IMR-90 (cell line): Measurements from ENCODE around the gene SNRNP27. TPM values are rescaled to one million over a fixed set of nuclear protein-coding genes. Genes with fewer than 3 reads are reported as not detected.
A peak's percentile ranks its signal among the peaks of the same experiment; 100 is the strongest.

Experiments
- ATAC-seq: fragments of 200-7000 bp; cut with Tn5 transposase; 2 replicates; pipeline ENCODE4 v1.9.1; 2020; ENCODE audit warnings: low read depth, mild to moderate bottlenecking, moderate library complexity
- BruUV-seq: library from RNA; stranded (reverse); fragments of 400-500 nt; replicated peaks from 2 replicates; lab custom pipeline; 2021; lab: Mats Ljungman, UMichigan
- CTCF ChIA-PET: fragments of 300-600 bp; formaldehyde crosslinking; extraction: SDS; loops from one replicate; lab custom pipeline; 2021; ENCODE audit warnings: antibody characterized with exemption; lab: Yijun Ruan, JAX
- POLR2A ChIA-PET: fragments of 300-600 bp; sonication (Branson Sonifier 250); formaldehyde crosslinking; loops from one replicate; lab custom pipeline; 2022; ENCODE audit warnings: antibody characterized with exemption; ENCODE audit not compliant: unreplicated experiment; lab: Charles Lee
- DNase-seq: peaks from one replicate; pipeline ENCODE4 v3.0.0; 2013
- H2AFZ ChIP-seq: replicated peaks from 2 replicates; pipeline ENCODE3; 2013; ENCODE audit warnings: low read length, mild to moderate bottlenecking; ENCODE audit not compliant: poor library complexity
- H2AK5ac ChIP-seq: 2 replicates; pipeline ENCODE4 v1.6.1; 2013; ENCODE audit warnings: low read depth, low read length, inconsistent platforms
- H2AK9ac ChIP-seq: replicated peaks from 2 replicates; pipeline ENCODE3; 2013; ENCODE audit warnings: mild to moderate bottlenecking, low read depth, low read length, moderate library complexity; ENCODE audit not compliant: poor library complexity
- H2BK120ac ChIP-seq: 2 replicates; pipeline ENCODE4 v1.6.1; 2013; ENCODE audit warnings: low read depth, low read length, inconsistent platforms
- H2BK15ac ChIP-seq: 3 replicates; pipeline ENCODE4 v1.6.1; 2013; ENCODE audit warnings: low read depth, low read length, inconsistent platforms
- H2BK20ac ChIP-seq: 2 replicates; pipeline ENCODE4 v1.6.1; 2013; ENCODE audit warnings: low read depth, mild to moderate bottlenecking, inconsistent platforms, low read length, moderate library complexity
- H2BK5ac ChIP-seq: 2 replicates; pipeline ENCODE4 v1.6.1; 2013; ENCODE audit warnings: mild to moderate bottlenecking, low read depth, low read length, inconsistent platforms; ENCODE audit not compliant: poor library complexity, severe bottlenecking
- H3K14ac ChIP-seq: replicated peaks from 2 replicates; pipeline ENCODE4 v1.6.1; 2013; ENCODE audit warnings: low read depth, low read length, inconsistent platforms
- H3K18ac ChIP-seq: 2 replicates; pipeline ENCODE4 v1.6.1; 2013; ENCODE audit warnings: low read depth, low read length, control low read depth
- H3K23ac ChIP-seq: 2 replicates; pipeline ENCODE4 v1.6.1; 2013; ENCODE audit warnings: low read depth, low read length, inconsistent platforms
- H3K27ac ChIP-seq: 2 replicates; pipeline ENCODE4 v1.5.1; 2013; ENCODE audit warnings: mild to moderate bottlenecking, control low read depth, low read length; ENCODE audit not compliant: insufficient read depth
- H3K27me3 ChIP-seq: 2 replicates; pipeline ENCODE4 v1.6.1; 2013; ENCODE audit warnings: low read length; ENCODE audit not compliant: control insufficient read depth, insufficient read depth
- H3K36me3 ChIP-seq: 2 replicates; pipeline ENCODE4 v1.6.1; 2013; ENCODE audit warnings: low read length, mixed read lengths; ENCODE audit not compliant: control insufficient read depth, insufficient read depth
- H3K4ac ChIP-seq: 2 replicates; pipeline ENCODE4 v1.6.1; 2013; ENCODE audit warnings: low read depth, low read length, inconsistent platforms
- H3K4me1 ChIP-seq: 2 replicates; pipeline ENCODE4 v1.6.1; 2013; ENCODE audit warnings: low read length, mixed read lengths; ENCODE audit not compliant: control insufficient read depth, insufficient read depth
- H3K4me2 ChIP-seq: 2 replicates; pipeline ENCODE4 v1.6.1; 2013; ENCODE audit warnings: low read depth, mild to moderate bottlenecking, control low read depth, low read length, moderate library complexity
- H3K4me3 ChIP-seq: 2 replicates; pipeline ENCODE4 v1.5.1; 2013; ENCODE audit warnings: low read depth, mild to moderate bottlenecking, control low read depth, low read length, moderate library complexity; ENCODE audit not compliant: insufficient read depth
- H3K56ac ChIP-seq: 2 replicates; pipeline ENCODE4 v1.6.1; 2013; ENCODE audit warnings: low read length, inconsistent platforms; ENCODE audit not compliant: insufficient read depth; ENCODE audit errors: extremely low read depth
- H3K79me1 ChIP-seq, 2 experiments: 2 replicates each; pipeline ENCODE4 v1.6.1; 2013; ENCODE audit warnings: low read length in 2 of 2, inconsistent platforms in 1 of 2, low read depth in 1 of 2
- H3K9ac ChIP-seq: 2 replicates; pipeline ENCODE4 v1.6.1; 2013; ENCODE audit warnings: low read depth, low read length, control low read depth
- H3K9me1 ChIP-seq: 2 replicates; pipeline ENCODE4 v1.6.1; 2013; ENCODE audit warnings: low read length, inconsistent platforms; ENCODE audit not compliant: insufficient read depth
- H3K9me3 ChIP-seq: 2 replicates; pipeline ENCODE4 v1.6.1; 2013; ENCODE audit warnings: low read length; ENCODE audit not compliant: control insufficient read depth, insufficient read depth
- H4K20me1 ChIP-seq: 2 replicates; pipeline ENCODE4 v1.6.1; 2013; ENCODE audit warnings: low read length, inconsistent platforms; ENCODE audit not compliant: insufficient read depth
- H4K5ac ChIP-seq: 2 replicates; pipeline ENCODE4 v1.6.1; 2013; ENCODE audit warnings: mild to moderate bottlenecking, low read depth, low read length, control low read depth
- H4K8ac ChIP-seq, 2 experiments: 2 replicates each; pipeline ENCODE4 v1.6.1; 2013; ENCODE audit warnings: low read depth in 2 of 2, low read length in 2 of 2, control low read depth in 1 of 2, inconsistent platforms in 1 of 2
- H4K91ac ChIP-seq: 2 replicates; pipeline ENCODE4 v1.6.1; 2013; ENCODE audit warnings: low read depth, low read length, inconsistent platforms; ENCODE audit not compliant: insufficient read depth
- CEBPB ChIP-seq: IDR thresholded peaks from 2 replicates; pipeline ENCODE4 v1.6.1; 2012; ENCODE audit warnings: low read depth, low read length, improper control_type of control experiment
- CHD1 ChIP-seq: IDR thresholded peaks from 2 replicates; pipeline ENCODE4 v1.6.1; 2012; ENCODE audit warnings: low read depth, low read length, improper control_type of control experiment
- MXI1 ChIP-seq: IDR thresholded peaks from 2 replicates; pipeline ENCODE4 v1.6.1; 2012; ENCODE audit warnings: low read depth, mild to moderate bottlenecking, low read length, moderate library complexity, borderline replicate concordance
- WGBS, 2 experiments: methylation state at CpG; one replicate each; pipeline versions ENCODE4 v1.1.5 to v1.1.7; 2013; ENCODE audit warnings: missing lambda C conversion rate in 2 of 2; ENCODE audit not compliant: insufficient read length in 1 of 2; ENCODE audit errors: extremely low coverage in 2 of 2; 5-methylcytosine and 5-hydroxymethylcytosine counted together
- dilution Hi-C: fragments of 300-500 bp; cut with HindIII; formaldehyde crosslinking; loops from one replicate; pipeline ENCODE4 v1.14.3; 2018; ENCODE audit warnings: low sequenced_read_pairs; ENCODE audit not compliant: unreplicated experiment
- in situ Hi-C: fragments of 300-500 bp; cut with MboI; formaldehyde crosslinking; loops from 3 replicates; pipeline ENCODE4 v1.14.3; 2019; ENCODE audit warnings: low sequenced_read_pairs, inconsistent platforms, mixed read lengths
- intact Hi-C: fragments of 100-400 bp; cut with micrococcal nuclease; formaldehyde crosslinking; loops from 2 replicates; pipeline ENCODE4 v1.10.0; 2022
- polyA plus RNA-seq, 3 experiments: library from polyadenylated mRNA; depleted of rRNA; stranded (reverse); fragments of >200 nt; gene quantifications; 2 replicates each; pipeline ENCODE4 v1.2.3, GENCODE V29; 2012; ENCODE audit warnings: low replicate concordance in 1 of 3
- total RNA-seq: library from RNA; depleted of rRNA; stranded (reverse); fragments of >200 nt; gene quantifications from 2 replicates; pipeline ENCODE4 v1.2.3, GENCODE V29; 2012
- TF ChIP-seq, protein P1 (sequence below): fragments of 150-350 bp; IDR thresholded peaks from 2 replicates; pipeline ENCODE4 v1.6.1; 2017; ENCODE audit warnings: mild to moderate bottlenecking, antibody characterized with exemption, low read length, low read depth

The SNRNP27 gene
- total and polyA plus RNA-seq, 2 of the 4 experiments (the other 2 are of a cell fraction), result 8.8 to 48.3 TPM

DNA sequence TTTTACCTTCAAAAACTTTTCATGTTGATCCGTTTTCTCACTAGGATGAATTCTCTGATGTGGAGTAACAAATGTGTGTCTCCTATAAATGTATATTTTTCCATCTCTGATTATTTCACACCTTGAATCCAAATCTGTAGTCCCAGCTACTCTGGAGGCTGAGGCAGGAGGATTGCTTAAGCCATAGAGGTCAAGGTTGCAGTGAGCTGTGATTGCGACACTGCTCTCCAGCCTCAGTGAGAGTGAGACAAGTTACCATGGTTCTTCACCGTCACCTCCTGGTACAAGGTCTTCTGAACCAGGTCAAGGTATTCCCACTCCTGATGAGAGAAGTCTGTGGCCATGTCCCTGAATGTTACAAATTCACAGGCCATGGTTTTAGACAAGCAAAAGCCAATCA is 49.2 kb upstream of the SNRNP27 start:
- no peak overlapping the region for H3K27ac ChIP-seq
- in situ Hi-C loops, result no loop called here
- H3K18ac ChIP-seq, result no peak overlapping the region
- H2AK5ac ChIP-seq, result no peak overlapping the region
- no peaks in the 10 kb centered on the region for H3K9me3 ChIP-seq
- H3K4me3 ChIP-seq, result no peak overlapping the region
- H2AK9ac ChIP-seq, result no peak overlapping the region
- 100% methylated on average over 2 of the region's 3 CpGs; no CpG with 5 or more reads in 1 of the 2 experiments for WGBS, 2 experiments
- H4K20me1 ChIP-seq, result no peaks in the 10 kb centered on the region
- ChIA-PET CTCF (no interaction called here), POLR2A (no interaction called here)
- no peak overlapping the region for H3K23ac ChIP-seq
- TF ChIP-seq, protein P1, sequence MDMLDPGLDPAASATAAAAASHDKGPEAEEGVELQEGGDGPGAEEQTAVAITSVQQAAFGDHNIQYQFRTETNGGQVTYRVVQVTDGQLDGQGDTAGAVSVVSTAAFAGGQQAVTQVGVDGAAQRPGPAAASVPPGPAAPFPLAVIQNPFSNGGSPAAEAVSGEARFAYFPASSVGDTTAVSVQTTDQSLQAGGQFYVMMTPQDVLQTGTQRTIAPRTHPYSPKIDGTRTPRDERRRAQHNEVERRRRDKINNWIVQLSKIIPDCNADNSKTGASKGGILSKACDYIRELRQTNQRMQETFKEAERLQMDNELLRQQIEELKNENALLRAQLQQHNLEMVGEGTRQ, result no peak
- TF ChIP-seq CHD1 (no peak), MXI1 (no peak), CEBPB (peak; percentile 83)
- H3K36me3 ChIP-seq, result peaks cover 12% of the 10 kb centered on the region
- no peak overlapping the region for H3K9ac ChIP-seq
- ATAC-seq (no peak), DNase-seq (no peak)
- no peak overlapping the region for H2BK20ac ChIP-seq
- no peak overlapping the region for H2BK5ac ChIP-seq
- no peak overlapping the region for H4K8ac ChIP-seq
- no peak overlapping the region for H3K4me2 ChIP-seq
- H3K56ac ChIP-seq, result no peak overlapping the region
- peaks cover 0 to 4% of the 10 kb centered on the region in 2 experiments; a peak in 2 of 4 replicates for H3K79me1 ChIP-seq
- peaks cover 3% of the 10 kb centered on the region for H3K9me1 ChIP-seq
- intact Hi-C loops, result no loop called here
- H4K91ac ChIP-seq, result no peak overlapping the region
- H3K14ac ChIP-seq, result no peak overlapping the region
- H2BK15ac ChIP-seq, result no peak overlapping the region
- no peak overlapping the region for H3K4ac ChIP-seq
- H2AFZ ChIP-seq, result no peak overlapping the region
- dilution Hi-C loops, result no loop called here
- no peaks in the 10 kb centered on the region for H3K4me1 ChIP-seq
- H4K5ac ChIP-seq, result no peak overlapping the region
- no peaks in the 10 kb centered on the region for H3K27me3 ChIP-seq
- no TSS peak for BruUV-seq
- no peak overlapping the region for H2BK120ac ChIP-seq
